Neural cell (in vitro differentiated cells): ENCODE results near the gene NARF.

ENCODE experiments used
- EP300 ChIP-seq: fragments of 450-650 bp; conservative IDR thresholded peaks from 2 replicates; pipeline ENCODE4 v1.6.1; 2014; ENCODE audit warnings: antibody characterized with exemption, mild to moderate bottlenecking, moderate library complexity; ENCODE audit not compliant: poor library complexity, severe bottlenecking
- EZH2 ChIP-seq: fragments of 200-600, 300-800 bp; shearing (Covaris generic), sonication (generic); IDR thresholded peaks from 2 replicates; pipeline ENCODE4 v1.6.1; 2014; ENCODE audit warnings: antibody characterized with exemption, low read length, borderline replicate concordance, mild to moderate bottlenecking; ENCODE audit not compliant: insufficient read depth, poor library complexity, severe bottlenecking
- MXI1 ChIP-seq: fragments of 450-650 bp; conservative IDR thresholded peaks from 2 replicates; pipeline ENCODE4 v1.6.1; 2014; ENCODE audit warnings: antibody characterized with exemption, mild to moderate bottlenecking; ENCODE audit not compliant: poor library complexity, severe bottlenecking
- POLR2AphosphoS5 ChIP-seq: IDR thresholded peaks from 2 replicates; pipeline ENCODE4 v1.6.1; 2012
- RAD21 ChIP-seq: fragments of 450-650 bp; conservative IDR thresholded peaks from 2 replicates; pipeline ENCODE4 v1.6.1; 2014; ENCODE audit warnings: antibody characterized with exemption, mild to moderate bottlenecking, moderate library complexity
- SMC3 ChIP-seq: fragments of 450-650 bp; conservative IDR thresholded peaks from 2 replicates; pipeline ENCODE4 v1.6.1; 2014; ENCODE audit warnings: antibody characterized with exemption, mild to moderate bottlenecking, moderate library complexity; ENCODE audit not compliant: poor library complexity
- TAF1 ChIP-seq: IDR thresholded peaks from 2 replicates; pipeline ENCODE4 v1.6.1; 2012; ENCODE audit warnings: low read depth
- TF ChIP-seq, protein P1 (sequence below): fragments of 450-650 bp; IDR thresholded peaks from 2 replicates; pipeline ENCODE4 v1.5.1; 2014; ENCODE audit warnings: antibody characterized with exemption, mild to moderate bottlenecking, moderate library complexity; ENCODE audit not compliant: poor library complexity, severe bottlenecking
- TF ChIP-seq, protein P2 (sequence below): IDR thresholded peaks from 2 replicates; pipeline ENCODE4 v1.6.1; 2012; ENCODE audit warnings: borderline replicate concordance

- TF ChIP-seq SMC3 (no peak), EZH2 (no peak), RAD21 (no peak), POLR2AphosphoS5 (no peak), EP300 (no peak), MXI1 (no peak), TAF1 (no peak)
- TF ChIP-seq, protein P1, sequence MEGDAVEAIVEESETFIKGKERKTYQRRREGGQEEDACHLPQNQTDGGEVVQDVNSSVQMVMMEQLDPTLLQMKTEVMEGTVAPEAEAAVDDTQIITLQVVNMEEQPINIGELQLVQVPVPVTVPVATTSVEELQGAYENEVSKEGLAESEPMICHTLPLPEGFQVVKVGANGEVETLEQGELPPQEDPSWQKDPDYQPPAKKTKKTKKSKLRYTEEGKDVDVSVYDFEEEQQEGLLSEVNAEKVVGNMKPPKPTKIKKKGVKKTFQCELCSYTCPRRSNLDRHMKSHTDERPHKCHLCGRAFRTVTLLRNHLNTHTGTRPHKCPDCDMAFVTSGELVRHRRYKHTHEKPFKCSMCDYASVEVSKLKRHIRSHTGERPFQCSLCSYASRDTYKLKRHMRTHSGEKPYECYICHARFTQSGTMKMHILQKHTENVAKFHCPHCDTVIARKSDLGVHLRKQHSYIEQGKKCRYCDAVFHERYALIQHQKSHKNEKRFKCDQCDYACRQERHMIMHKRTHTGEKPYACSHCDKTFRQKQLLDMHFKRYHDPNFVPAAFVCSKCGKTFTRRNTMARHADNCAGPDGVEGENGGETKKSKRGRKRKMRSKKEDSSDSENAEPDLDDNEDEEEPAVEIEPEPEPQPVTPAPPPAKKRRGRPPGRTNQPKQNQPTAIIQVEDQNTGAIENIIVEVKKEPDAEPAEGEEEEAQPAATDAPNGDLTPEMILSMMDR = no peak
- TF ChIP-seq, protein P2, sequence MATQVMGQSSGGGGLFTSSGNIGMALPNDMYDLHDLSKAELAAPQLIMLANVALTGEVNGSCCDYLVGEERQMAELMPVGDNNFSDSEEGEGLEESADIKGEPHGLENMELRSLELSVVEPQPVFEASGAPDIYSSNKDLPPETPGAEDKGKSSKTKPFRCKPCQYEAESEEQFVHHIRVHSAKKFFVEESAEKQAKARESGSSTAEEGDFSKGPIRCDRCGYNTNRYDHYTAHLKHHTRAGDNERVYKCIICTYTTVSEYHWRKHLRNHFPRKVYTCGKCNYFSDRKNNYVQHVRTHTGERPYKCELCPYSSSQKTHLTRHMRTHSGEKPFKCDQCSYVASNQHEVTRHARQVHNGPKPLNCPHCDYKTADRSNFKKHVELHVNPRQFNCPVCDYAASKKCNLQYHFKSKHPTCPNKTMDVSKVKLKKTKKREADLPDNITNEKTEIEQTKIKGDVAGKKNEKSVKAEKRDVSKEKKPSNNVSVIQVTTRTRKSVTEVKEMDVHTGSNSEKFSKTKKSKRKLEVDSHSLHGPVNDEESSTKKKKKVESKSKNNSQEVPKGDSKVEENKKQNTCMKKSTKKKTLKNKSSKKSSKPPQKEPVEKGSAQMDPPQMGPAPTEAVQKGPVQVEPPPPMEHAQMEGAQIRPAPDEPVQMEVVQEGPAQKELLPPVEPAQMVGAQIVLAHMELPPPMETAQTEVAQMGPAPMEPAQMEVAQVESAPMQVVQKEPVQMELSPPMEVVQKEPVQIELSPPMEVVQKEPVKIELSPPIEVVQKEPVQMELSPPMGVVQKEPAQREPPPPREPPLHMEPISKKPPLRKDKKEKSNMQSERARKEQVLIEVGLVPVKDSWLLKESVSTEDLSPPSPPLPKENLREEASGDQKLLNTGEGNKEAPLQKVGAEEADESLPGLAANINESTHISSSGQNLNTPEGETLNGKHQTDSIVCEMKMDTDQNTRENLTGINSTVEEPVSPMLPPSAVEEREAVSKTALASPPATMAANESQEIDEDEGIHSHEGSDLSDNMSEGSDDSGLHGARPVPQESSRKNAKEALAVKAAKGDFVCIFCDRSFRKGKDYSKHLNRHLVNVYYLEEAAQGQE = no peak
Measured at GRCh38 chr17:82536512-82537201, 78.1 kb downstream of the NARF start.
